ENCODE results near the gene ESYT1. TPM values are rescaled to one million over a fixed set of nuclear protein-coding genes. Genes with fewer than 3 reads are reported as not detected.
"Not testable (repeated sequence)": the region's sequence is repeated elsewhere in the genome, so short reads cannot be mapped to it uniquely, and the experiment has no call there.

Gene ESYT1
- total RNA-seq, 2 experiments from 2014 or later = 85.9 to 112 TPM

DNA sequence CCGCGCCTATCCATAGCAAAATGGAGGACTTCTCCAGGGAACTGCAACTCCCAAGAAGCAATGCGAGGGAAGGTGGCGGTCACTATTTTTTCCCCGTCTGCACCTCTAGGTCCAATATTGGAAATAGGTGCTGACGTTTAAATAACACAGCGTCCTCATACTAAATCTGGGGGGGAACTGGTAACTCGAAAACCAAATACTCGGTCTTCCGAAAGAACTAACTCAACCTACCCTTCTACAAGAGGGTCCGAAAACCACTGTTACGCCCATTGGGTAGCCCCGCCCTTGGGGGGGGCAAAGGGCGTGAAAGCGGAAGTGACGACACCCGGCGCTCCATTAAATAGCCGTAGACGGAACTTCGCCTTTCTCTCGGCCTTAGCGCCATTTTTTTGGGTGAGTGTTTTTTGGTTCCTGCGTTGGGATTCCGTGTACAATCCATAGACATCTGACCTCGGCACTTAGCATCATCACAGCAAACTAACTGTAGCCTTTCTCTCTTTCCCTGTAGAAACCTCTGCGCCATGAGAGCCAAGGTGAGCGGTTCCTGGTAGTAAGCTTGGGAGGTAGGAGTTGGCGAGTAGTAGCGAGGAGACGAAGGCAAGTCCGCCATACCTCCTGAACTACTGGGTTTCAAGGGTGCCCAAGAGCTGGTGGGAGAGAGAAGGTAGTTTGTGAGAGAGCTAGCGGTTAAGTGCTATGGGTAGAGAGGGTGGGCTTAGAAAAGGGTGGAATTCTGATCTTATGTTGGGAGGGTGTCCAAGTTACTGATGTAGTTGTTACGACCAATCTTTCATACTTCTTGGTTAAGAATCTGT lies 11.6 kb upstream of the ESYT1 start, which contains the start of gene RPL41:
Gene RPL41 (plus strand): TSS at position 367 of the 815 bp plus-strand sequence.
- intact Hi-C loops (cut with micrococcal nuclease; ENCODE audit: unreplicated experiment) = loop anchor here (1.0 to 10.0 kb wide), 3 partner anchors 11 to 518 kb away; partner anchors contain the start of gene BAZ2A

DNA sequence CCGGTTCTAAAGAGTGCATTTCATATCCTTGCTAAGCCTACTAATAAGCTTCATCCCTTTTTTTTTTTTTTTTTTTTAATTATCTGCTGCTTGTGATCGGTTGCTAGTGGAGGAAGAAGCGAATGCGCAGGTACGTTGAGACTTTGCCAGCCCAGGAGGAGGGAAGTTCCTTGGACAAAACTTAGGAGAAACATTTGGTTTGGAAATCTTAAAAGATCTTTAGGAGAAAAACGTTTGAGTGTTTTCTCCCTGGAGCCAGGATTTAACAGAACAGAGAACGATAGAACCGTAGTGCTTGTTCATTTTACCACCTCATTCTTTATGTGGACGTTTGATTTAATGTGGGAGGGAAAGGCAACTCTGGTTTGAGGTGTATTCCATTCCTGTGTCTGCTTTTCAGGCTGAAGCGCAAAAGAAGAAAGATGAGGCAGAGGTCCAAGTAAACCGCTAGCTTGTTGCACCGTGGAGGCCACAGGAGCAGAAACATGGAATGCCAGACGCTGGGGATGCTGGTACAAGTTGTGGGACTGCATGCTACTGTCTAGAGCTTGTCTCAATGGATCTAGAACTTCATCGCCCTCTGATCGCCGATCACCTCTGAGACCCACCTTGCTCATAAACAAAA lies 10.9 kb upstream of the ESYT1 start:
- CTCF ChIA-PET (ENCODE audit: unreplicated experiment) = interaction anchor here (1.0 kb wide), 2 partner anchors 13 to 72 kb away, joined by 4 read pairs; partner anchors contain the start of genes PA2G4 and SMARCC2
- H3K4me1 ChIP-seq (ENCODE audit: insufficient read depth, low read length, poor library complexity, severe bottlenecking) = peaks cover 26% of the 10 kb centered on the region
- peak; percentile 35 for DNase-seq (ENCODE audit: low spot score)
- not testable (repeated sequence) for H3K9me2 ChIP-seq (ENCODE audit: insufficient read depth, low read length); H3K9me3 ChIP-seq (ENCODE audit: low read length); H2AFZ ChIP-seq (ENCODE audit: low read length); H4K20me1 ChIP-seq (ENCODE audit: insufficient read depth, low read length)
- POLR2A ChIA-PET = interaction anchor here (0.6 to 5.7 kb wide), 21 partner anchors 7 to 511 kb away, joined by 3 to 64 read pairs (median 4); partner anchors contain the start of genes ESYT1, PA2G4, RNF41 and SMARCC2
- intact Hi-C loops (cut with micrococcal nuclease; ENCODE audit: unreplicated experiment) = loop anchor here (2.0 to 10.0 kb wide), 2 partner anchors 378 to 518 kb away; partner anchors contain the start of gene BAZ2A
- H3K36me3 ChIP-seq (ENCODE audit: insufficient read depth, low read length) = peaks cover 65% of the 10 kb centered on the region
- H3K79me2 ChIP-seq (ENCODE audit: insufficient read depth, low read depth, low read length) = peaks cover 16% of the 10 kb centered on the region
- TSS peak; percentile 97 for BruUV-seq (replicated peaks)
- peak overlapping the region; percentile 94 for H3K27ac ChIP-seq (ENCODE audit: low read depth, low read length, poor library complexity, severe bottlenecking)
- H3K4me3 ChIP-seq (ENCODE audit: low read depth, low read length, poor library complexity, severe bottlenecking) = peak overlapping the region; percentile 91
- H3K4me2 ChIP-seq (ENCODE audit: low read length) = peak overlapping the region; percentile 71

More for the DNA sequence above, 11.6 kb upstream of the ESYT1 start, which contains the start of gene RPL41:
- no peaks in the 10 kb centered on the region for H3K9me3 ChIP-seq (ENCODE audit: low read length)
- BruUV-seq (replicated peaks) = no TSS peak
- H3K36me3 ChIP-seq (ENCODE audit: insufficient read depth, low read length) = peaks cover 63% of the 10 kb centered on the region
- peak within 1 kb of the TSS; percentile 94 for H3K27ac ChIP-seq (ENCODE audit: low read depth, low read length, poor library complexity, severe bottlenecking)
- peaks cover 16% of the 10 kb centered on the region for H3K79me2 ChIP-seq (ENCODE audit: insufficient read depth, low read depth, low read length)
- ChIA-PET POLR2A (interaction anchor here (0.6 to 5.7 kb wide), 19 partner anchors 8 to 512 kb away, joined by 3 to 64 read pairs (median 4); partner anchors contain the start of genes ESYT1, PA2G4, RNF41 and SMARCC2), CTCF (ENCODE audit: unreplicated experiment) (interaction anchor here (1.0 kb wide), 2 partner anchors 12 to 73 kb away, joined by 4 read pairs; partner anchors contain the start of genes PA2G4 and SMARCC2)
- H3K4me3 ChIP-seq (ENCODE audit: low read depth, low read length, poor library complexity, severe bottlenecking) = peak within 1 kb of the TSS; percentile 91
- H3K4me1 ChIP-seq (ENCODE audit: insufficient read depth, low read length, poor library complexity, severe bottlenecking) = peaks cover 26% of the 10 kb centered on the region
- no peaks in the 10 kb centered on the region for H3K9me2 ChIP-seq (ENCODE audit: insufficient read depth, low read length)
- no peaks in the 10 kb centered on the region for H4K20me1 ChIP-seq (ENCODE audit: insufficient read depth, low read length)
- peak; percentile 97 for DNase-seq (ENCODE audit: low spot score)
- peak within 1 kb of the TSS; percentile 62 for H2AFZ ChIP-seq (ENCODE audit: low read length)
- H3K4me2 ChIP-seq (ENCODE audit: low read length) = peak within 1 kb of the TSS; percentile 71
- TF ChIP-seq, protein P1, sequence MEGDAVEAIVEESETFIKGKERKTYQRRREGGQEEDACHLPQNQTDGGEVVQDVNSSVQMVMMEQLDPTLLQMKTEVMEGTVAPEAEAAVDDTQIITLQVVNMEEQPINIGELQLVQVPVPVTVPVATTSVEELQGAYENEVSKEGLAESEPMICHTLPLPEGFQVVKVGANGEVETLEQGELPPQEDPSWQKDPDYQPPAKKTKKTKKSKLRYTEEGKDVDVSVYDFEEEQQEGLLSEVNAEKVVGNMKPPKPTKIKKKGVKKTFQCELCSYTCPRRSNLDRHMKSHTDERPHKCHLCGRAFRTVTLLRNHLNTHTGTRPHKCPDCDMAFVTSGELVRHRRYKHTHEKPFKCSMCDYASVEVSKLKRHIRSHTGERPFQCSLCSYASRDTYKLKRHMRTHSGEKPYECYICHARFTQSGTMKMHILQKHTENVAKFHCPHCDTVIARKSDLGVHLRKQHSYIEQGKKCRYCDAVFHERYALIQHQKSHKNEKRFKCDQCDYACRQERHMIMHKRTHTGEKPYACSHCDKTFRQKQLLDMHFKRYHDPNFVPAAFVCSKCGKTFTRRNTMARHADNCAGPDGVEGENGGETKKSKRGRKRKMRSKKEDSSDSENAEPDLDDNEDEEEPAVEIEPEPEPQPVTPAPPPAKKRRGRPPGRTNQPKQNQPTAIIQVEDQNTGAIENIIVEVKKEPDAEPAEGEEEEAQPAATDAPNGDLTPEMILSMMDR (conservative IDR thresholded peaks at IDR 0.05; ENCODE audit: low read length) = no peak; the same call in 1 of the 2 replicates
- no peak for TF ChIP-seq EZH2phosphoT487 (IDR thresholded peaks at IDR 0.05; ENCODE audit: borderline replicate concordance, low read depth, low read length)
